GM12892 (cell line): Measurements from ENCODE around the gene CDO1.

ENCODE experiments used
- POLR2A ChIP-seq: IDR thresholded peaks from 2 replicates; pipeline ENCODE4 v1.6.1; 2011; ENCODE audit warnings: low read depth, low read length, control low read depth
- POLR2AphosphoS5 ChIP-seq: IDR thresholded peaks from 2 replicates; pipeline ENCODE4 v1.6.1; 2011; ENCODE audit warnings: low read depth, low read length, control low read depth
- TAF1 ChIP-seq: IDR thresholded peaks from 2 replicates; pipeline ENCODE4 v1.6.1; 2011; ENCODE audit warnings: low read depth, mild to moderate bottlenecking, control low read depth, low read length, borderline replicate concordance

DNA sequence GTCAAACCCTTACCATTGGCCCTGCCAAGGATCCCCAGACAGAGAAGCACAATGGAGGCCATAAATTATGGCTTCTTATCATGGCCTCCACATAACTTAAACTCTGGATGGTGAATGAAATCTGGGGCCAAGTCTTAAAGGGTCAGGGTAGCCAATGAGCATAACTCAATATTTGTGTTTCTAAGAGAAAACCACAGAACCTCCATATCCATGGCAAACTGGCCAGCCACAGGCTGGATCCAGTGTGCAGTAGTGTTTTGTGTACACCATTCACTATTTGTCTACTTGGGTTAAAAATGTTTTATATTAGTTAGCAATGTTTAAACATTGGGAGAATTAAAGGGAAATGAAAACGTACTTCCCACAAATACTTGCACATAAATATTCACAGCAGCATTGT lies 60.8 kb downstream of the CDO1 start:
- TF ChIP-seq POLR2A = no peak
- no peak for TF ChIP-seq POLR2AphosphoS5
- TF ChIP-seq TAF1 = no peak
